Measurements from ENCODE around the gene RCOR2.
A peak's percentile ranks its signal among the peaks of the same experiment; 100 is the strongest.

Gene RCOR2

DNA sequence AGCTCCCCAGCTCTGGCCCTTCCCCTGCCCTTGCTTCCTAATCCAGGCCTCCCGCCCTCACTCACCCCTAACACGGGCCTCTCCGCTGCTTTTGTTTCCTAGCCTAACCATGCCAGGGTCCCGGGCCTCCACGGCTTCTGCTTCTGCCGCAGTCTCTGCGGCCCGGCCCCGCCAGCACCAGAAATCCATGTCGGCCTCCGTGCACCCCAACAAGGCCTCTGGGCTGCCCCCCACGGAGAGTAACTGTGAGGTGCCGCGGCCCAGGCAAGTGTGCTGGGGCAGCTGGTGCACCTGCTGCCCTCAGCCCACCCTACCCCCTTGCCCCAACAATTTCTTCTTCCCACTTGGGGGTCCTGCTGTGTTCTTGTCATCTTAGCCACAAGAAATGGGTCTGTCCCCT is 13.1 kb downstream of the RCOR2 start:
- DNase-seq (ENCODE audit: low read depth, low spot score) = no peak
- TF ChIP-seq CTCF (IDR thresholded peaks at IDR 0.05; ENCODE audit: low read depth, low read length) = no peak
- H3K4me3 ChIP-seq (ENCODE audit: low read depth, low read length) = no peak overlapping the region
- in situ Hi-C loops (cut with HindIII; ENCODE audit: low sequenced_read_pairs) = no loop called here

DNA sequence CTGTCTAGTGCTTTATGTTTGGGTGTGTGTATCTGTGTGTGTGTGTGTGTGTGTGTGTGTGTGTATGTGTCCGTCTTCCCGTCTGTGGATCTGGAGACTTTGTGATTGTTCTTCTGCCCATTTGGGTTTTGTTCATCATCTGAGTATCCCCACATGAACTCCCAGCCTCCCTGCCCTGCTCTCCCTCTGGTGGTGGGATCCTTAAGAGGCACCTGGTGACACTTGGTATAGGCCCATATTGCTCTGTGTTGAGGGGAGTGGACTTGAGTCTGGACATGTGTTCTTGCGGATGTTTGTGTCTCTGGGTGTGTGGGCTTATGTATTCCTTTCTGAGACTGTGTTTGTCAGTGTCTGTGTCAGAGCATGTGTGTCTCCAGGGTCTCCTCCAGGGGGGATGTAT is 15.3 kb downstream of the RCOR2 start:
- no peak overlapping the region for H3K4me3 ChIP-seq (ENCODE audit: low read depth, low read length)
- TF ChIP-seq CTCF (IDR thresholded peaks at IDR 0.05; ENCODE audit: low read depth, low read length) = peak; percentile 55
- in situ Hi-C loops (cut with HindIII; ENCODE audit: low sequenced_read_pairs) = no loop called here
- DNase-seq (ENCODE audit: low read depth, low spot score) = no peak

DNA sequence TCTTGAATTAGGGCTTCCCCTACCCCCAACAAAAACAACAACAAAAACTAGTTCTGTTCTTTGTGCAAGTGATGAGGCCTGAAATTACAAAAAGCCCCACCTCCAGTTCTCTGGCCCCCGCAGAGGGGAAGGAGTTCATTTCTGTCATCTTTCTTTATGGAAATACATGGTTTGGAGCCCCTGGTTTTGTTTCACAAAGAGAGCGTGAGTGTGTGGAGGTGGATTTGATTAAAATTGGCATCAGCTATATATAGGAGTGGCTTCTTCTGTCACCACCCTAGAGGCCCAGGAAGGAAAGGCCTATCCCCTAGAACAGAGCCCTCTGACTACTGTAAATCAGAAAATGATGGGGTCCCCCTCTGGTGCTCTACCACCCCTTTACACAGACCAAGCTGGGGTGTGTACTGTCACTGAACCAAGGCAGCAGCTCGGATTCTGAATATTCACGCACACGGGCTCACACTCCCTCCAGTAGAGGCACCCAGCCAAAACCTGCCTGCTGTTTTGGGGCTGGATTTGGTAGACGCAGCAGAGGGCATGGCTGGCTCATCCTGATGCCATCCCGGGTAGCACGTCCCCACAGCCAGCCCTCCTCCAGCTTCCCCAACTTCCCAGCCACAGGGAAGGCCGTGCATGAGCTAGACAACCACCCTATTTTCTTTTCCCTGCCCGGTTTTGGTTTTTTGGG is 19.4 kb downstream of the RCOR2 start:
- in situ Hi-C loops (cut with HindIII; ENCODE audit: low sequenced_read_pairs) = loop anchor here (10.0 kb wide), 1 partner anchor 63 kb away; the partner anchor contains the start of gene MARK2
- no peak overlapping the region for H3K4me3 ChIP-seq (ENCODE audit: low read depth, low read length)
- TF ChIP-seq CTCF (IDR thresholded peaks at IDR 0.05; ENCODE audit: low read depth, low read length) = no peak
- no peak for DNase-seq (ENCODE audit: low read depth, low spot score)

- TF ChIP-seq CTCF (IDR thresholded peaks at IDR 0.05; ENCODE audit: low read depth, low read length) = no peak
- in situ Hi-C loops (cut with HindIII; ENCODE audit: low sequenced_read_pairs) = loop anchor here (10.0 kb wide), 1 partner anchor 61 kb away; the partner anchor contains the start of gene MARK2
- no peak overlapping the region for H3K4me3 ChIP-seq (ENCODE audit: low read depth, low read length)
These were observed 20.9 kb downstream of the RCOR2 start for GRCh38 chr11:63896071-63896470.

GRCh38 chr11:63893355-63893754 is 23.6 kb downstream of the RCOR2 start:
- in situ Hi-C loops (cut with HindIII; ENCODE audit: low sequenced_read_pairs) = loop anchor here (10.0 kb wide), 1 partner anchor 59 kb away; the partner anchor contains the start of gene MARK2
- no peak for DNase-seq (ENCODE audit: low read depth, low spot score)
- no peak for TF ChIP-seq CTCF (IDR thresholded peaks at IDR 0.05; ENCODE audit: low read depth, low read length)
- H3K4me3 ChIP-seq (ENCODE audit: low read depth, low read length) = no peak overlapping the region

More at GRCh38 chr11:63896071-63896470, 20.9 kb downstream of the RCOR2 start:
- no peak for DNase-seq (ENCODE audit: low read depth, low spot score)

- in situ Hi-C loops (cut with HindIII; ENCODE audit: low sequenced_read_pairs) = loop anchor here (10.0 kb wide), 1 partner anchor 57 kb away; the partner anchor contains the start of gene MARK2
- TF ChIP-seq CTCF (IDR thresholded peaks at IDR 0.05; ENCODE audit: low read depth, low read length) = no peak
These were observed 24.7 kb downstream of the RCOR2 start for GRCh38 chr11:63892228-63892627.

More at GRCh38 chr11:63892228-63892627, 24.7 kb downstream of the RCOR2 start:
- DNase-seq (ENCODE audit: low read depth, low spot score) = peak; percentile 49
- H3K4me3 ChIP-seq (ENCODE audit: low read depth, low read length) = no peak overlapping the region

All from astrocyte of the spinal cord (primary cell).